ENCODE data around the gene C11orf97. TPM values are rescaled to one million over a fixed set of nuclear protein-coding genes. Genes with fewer than 3 reads are reported as not detected.

The C11orf97 gene
- total and polyA plus RNA-seq, 2 of the 8 experiments (the other 6 are each of a cell fraction or from before 2014, with no cell fraction given): not detected

GRCh38 chr11:94481342-94481741 is 30.9 kb upstream of the C11orf97 start:
- H3K27ac ChIP-seq (ENCODE audit: low read depth, low read length): no peak overlapping the region
- no peak overlapping the region for H3K4me2 ChIP-seq (ENCODE audit: insufficient read depth in 1 of 2, low read depth in 2 of 2, low read length in 2 of 2)
- H3K79me1 ChIP-seq (ENCODE audit: low read depth, low read length): no peaks in the 10 kb centered on the region
- no peak overlapping the region for H3K4ac ChIP-seq (replicated peaks; ENCODE audit: insufficient read length, low read depth, low read length)
- H4K91ac ChIP-seq (replicated peaks; ENCODE audit: insufficient read length, low read length): no peak overlapping the region
- no peak overlapping the region for H2AFZ ChIP-seq (ENCODE audit: low read length)
- H4K20me1 ChIP-seq (replicated peaks in 1 of 2; ENCODE audit: control insufficient read depth in 1 of 2, insufficient read depth in 2 of 2, low read length in 2 of 2): peaks cover 0 to 1% of the 10 kb centered on the region in 2 experiments
- no peak overlapping the region for H3K14ac ChIP-seq (ENCODE audit: insufficient read length)
- H3K9ac ChIP-seq (replicated peaks in 1 of 4; ENCODE audit: extremely low read depth in 1 of 4, low read depth in 3 of 4, low read length in 3 of 4): no peak overlapping the region
- no peaks in the 10 kb centered on the region for H3K79me2 ChIP-seq (ENCODE audit: control insufficient read depth in 1 of 2, insufficient read depth in 2 of 2, low read length in 2 of 2)
- no peak for FAIRE-seq
- TF ChIP-seq SIN3A (conservative IDR thresholded peaks at IDR 0.05 in 1 of 2, IDR thresholded peaks at IDR 0.05 in 1 of 2; ENCODE audit: low read depth in 1 of 2, low read length in 2 of 2) (no peak), HDAC2 (IDR thresholded peaks at IDR 0.05; ENCODE audit: borderline replicate concordance in 1 of 2, low read depth in 2 of 2, low read length in 2 of 2) (no peak)
- H4K5ac ChIP-seq (ENCODE audit: insufficient read length, low read depth, low read length): no peak overlapping the region
- H3K23me2 ChIP-seq (ENCODE audit: low read depth, low read length): no peaks in the 10 kb centered on the region
- H2BK15ac ChIP-seq (ENCODE audit: low read length): no peak overlapping the region
- no peak overlapping the region for H3K4me3 ChIP-seq (ENCODE audit: extremely low read depth in 1 of 4, insufficient read depth in 2 of 4, low read depth in 3 of 4, low read length in 4 of 4)
- DNase-seq (ENCODE audit: low read depth in 1 of 2, low spot score in 2 of 2): no peak
- peaks cover 2 to 63% (median 23%) of the 10 kb centered on the region in 4 experiments; a peak in 7 of 8 replicates for H3K36me3 ChIP-seq (ENCODE audit: control insufficient read depth in 2 of 4, insufficient read depth in 4 of 4, low read length in 3 of 4)
- H3K4me1 ChIP-seq (replicated peaks in 1 of 4; ENCODE audit: control insufficient read depth in 3 of 4, insufficient read depth in 4 of 4, low read length in 3 of 4): no peaks in the 10 kb centered on the region
- H2AK5ac ChIP-seq (ENCODE audit: low read depth, low read length): no peak overlapping the region
- H4K8ac ChIP-seq (ENCODE audit: extremely low read depth, insufficient read depth, low read length): no peak overlapping the region
- H3K56ac ChIP-seq (replicated peaks; ENCODE audit: insufficient read length, low read depth, low read length): no peak overlapping the region
- H2BK20ac ChIP-seq (ENCODE audit: low read length): no peak overlapping the region
- no peak overlapping the region for H3K18ac ChIP-seq (ENCODE audit: extremely low read depth, low read length)
- no peak overlapping the region for H3K23ac ChIP-seq (ENCODE audit: insufficient read length)
- H3K27me3 ChIP-seq (replicated peaks in 1 of 4; ENCODE audit: control insufficient read depth in 3 of 4, extremely low read depth in 1 of 4, insufficient read depth in 3 of 4, low read length in 3 of 4): no peaks in the 10 kb centered on the region
- H3K9me3 ChIP-seq (ENCODE audit: insufficient read depth in 2 of 2, low read depth in 1 of 2, low read length in 1 of 2): no peaks in the 10 kb centered on the region
- POLR2A ChIA-PET (ENCODE audit: partially characterized antibody): interaction anchor here (0.9 kb wide), 1 partner anchor 12 kb away, joined by 3 read pairs; the partner anchor contains the start of genes ANKRD49 and MRE11
- CTCF ChIA-PET (ENCODE audit: partially characterized antibody): no interaction called here
- no peak overlapping the region for H2BK120ac ChIP-seq (replicated peaks; ENCODE audit: low read depth, low read length)
- no peak overlapping the region for H2BK5ac ChIP-seq (ENCODE audit: low read depth, low read length)
- no peak overlapping the region for H2BK12ac ChIP-seq (ENCODE audit: low read depth, low read length)

All from H1 (cell line).